RPMI7951 (cell line): ENCODE data around the gene PARS2. TPM values are rescaled to one million over a fixed set of nuclear protein-coding genes. Genes with fewer than 3 reads are reported as not detected.

ENCODE experiments used
- DNase-seq: peaks from one replicate; pipeline ENCODE4 v3.0.0-alpha.2; 2012; ENCODE audit warnings: low read depth
- total RNA-seq: library from RNA; depleted of rRNA; stranded (reverse); fragments of >200 nt; shearing (Covaris generic); gene quantifications from 2 replicates; pipeline ENCODE4 v1.2.3, GENCODE V29; 2014

The PARS2 gene
- total RNA-seq, 1 experiment from 2014 or later, result 6.4 TPM

DNA sequence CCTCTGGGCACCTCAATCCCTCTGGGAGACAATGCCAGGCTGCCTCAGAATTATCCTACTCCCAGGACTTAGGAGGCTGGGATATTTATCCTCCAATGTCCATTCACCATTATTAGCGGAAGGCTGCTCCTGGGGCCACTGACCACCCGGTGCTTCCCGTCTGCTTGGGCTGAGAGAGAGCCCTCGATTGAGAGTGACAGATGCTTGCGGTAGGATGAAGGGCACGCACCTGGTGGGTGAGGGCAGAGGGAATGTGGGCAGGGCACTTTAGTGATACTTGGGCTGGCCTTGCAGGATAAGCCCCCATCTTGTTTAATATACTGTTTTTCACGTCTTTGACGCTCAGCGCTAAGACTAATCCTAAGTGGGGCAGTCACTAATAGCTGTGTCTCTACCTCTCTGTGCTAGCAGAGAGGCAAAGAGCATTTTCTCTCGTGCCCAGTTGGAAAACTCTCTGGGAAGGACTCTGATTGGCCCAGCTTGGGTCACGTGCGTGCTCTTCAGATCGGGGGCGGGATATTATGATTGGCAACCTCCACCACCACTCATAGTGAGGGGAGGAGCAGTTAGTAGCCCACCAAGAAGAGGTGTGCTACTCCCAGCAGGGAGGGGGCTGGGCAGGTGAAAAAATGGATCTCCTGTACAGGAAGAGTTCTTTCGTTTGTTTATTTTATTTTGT, 10.6 kb upstream of the PARS2 start:
- DNase-seq, result peak; percentile 36

DNA sequence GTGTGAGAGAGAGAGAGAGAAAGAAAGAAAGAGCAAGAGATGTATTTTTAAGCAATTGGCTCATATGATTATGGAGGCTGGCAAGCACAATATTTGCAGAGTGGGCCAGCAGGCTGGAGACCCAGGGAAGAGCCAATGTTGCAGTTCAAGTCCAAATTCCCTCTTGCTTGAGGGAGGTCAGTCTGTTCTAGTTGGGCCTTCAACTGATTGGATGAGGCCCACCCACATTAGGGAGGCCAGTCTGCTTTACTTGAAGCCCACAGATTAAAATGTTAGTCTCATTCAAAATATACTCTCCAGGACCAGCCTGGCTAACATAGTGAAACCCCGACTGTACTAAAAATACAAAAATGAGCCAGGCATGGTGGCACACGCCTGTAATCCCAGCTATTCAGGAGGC, 8.6 kb upstream of the PARS2 start:
- DNase-seq, result no peak

DNA sequence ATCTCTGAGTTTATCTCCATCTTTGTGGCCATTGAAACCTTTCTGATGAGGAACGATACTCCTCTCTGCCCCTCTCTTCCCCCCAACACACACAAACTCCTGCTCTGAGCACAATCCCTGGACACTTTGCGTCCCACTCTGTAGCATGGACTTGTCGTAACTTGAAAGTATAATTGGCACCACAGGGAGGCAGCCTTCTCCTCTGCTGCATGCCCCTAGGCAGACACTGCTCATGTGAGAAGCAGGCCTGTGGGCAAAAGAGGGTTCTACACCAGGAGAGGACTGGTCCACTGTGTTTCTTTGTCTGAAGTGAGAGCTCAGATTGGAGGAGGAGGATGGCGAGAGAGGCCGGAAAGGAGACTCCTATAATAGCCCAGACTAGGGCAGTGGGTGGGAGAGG, 3.8 kb upstream of the PARS2 start:
- no peak for DNase-seq

DNA sequence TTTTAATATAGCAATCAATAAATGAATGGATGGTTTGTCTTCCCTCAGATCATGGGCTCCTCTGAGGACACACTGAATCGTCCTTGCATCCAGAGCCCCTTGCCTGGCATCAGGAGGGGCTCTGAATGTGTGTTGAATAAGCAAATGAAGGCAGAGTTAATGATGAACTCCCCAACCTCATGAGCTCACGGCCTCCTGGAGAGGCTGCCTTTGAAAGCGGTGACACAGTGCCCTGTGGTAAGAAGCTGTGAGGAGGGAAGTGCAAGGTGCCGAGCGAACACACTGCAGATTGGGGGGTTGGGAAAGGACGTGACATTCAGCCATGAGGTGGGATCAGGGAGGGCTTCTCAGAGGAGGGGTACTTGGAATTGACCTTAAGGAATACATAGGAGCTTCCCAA, 3.2 kb upstream of the PARS2 start:
- DNase-seq, result no peak

DNA sequence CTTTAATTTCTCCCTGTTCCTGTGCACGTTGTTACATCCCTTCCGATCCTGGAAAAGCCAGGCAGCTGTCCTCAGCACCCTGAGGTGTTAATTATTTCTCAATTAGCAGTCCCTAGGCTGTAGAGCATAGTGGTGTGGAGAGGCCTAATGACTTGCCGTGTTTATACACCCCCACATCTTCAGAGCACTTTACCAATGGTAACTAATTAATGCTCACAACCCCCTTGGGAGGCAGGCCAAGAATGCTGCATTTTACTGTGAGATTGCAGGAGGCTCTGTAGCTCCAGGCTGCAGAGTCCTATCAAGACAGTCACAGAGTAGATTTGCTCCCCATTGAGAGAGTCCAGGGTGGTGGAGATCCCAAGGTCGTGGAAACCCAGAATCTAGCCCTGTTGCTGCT, 2.4 kb upstream of the PARS2 start:
- no peak for DNase-seq

DNA sequence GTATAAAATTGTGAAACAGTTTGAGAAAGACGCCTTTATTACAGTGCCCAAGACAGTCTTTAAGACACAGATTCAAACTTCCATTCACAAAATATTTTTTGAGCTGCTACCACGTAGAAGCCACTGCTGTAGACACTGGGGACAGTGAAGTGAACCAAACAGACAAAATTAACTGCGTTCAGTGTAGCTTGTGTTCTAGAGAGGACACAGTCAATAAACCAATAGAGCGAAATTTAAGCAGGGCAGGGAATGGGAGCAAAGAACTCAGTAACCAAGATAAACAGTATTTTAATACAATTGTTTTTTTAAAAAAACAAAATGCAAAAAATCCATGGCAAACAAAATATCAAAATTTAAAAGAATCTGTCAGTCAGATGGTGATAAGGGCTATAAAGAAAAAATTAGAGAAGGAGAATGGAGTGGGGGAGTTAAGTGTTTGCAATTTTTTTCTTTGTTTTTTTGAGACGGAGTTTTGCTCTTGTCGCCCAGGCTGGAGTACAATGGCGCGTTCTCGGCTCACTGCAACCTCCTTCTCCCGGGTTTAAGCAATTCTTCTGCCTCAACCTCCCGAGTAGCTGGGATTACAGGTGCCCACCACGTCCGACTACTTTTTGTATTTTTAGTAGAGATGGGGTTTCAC, 719 bp upstream of the PARS2 start:
- no peak for DNase-seq

DNA sequence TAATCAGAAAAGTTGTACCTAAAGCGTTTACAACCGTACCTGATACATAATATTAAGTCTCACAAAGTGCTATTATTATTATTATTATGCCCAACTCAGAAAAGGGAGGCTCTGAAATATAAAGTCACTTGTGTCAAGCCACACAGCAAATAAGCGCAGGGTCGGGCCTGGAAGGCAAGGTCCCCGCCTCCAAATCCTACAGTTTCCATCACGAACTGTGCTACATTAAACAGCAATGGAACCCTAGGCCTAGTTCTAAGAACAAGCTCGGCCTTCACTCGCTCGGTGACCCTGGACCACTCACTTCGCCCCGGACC, 549 bp downstream of the PARS2 start:
- peak; percentile 4 for DNase-seq

DNA sequence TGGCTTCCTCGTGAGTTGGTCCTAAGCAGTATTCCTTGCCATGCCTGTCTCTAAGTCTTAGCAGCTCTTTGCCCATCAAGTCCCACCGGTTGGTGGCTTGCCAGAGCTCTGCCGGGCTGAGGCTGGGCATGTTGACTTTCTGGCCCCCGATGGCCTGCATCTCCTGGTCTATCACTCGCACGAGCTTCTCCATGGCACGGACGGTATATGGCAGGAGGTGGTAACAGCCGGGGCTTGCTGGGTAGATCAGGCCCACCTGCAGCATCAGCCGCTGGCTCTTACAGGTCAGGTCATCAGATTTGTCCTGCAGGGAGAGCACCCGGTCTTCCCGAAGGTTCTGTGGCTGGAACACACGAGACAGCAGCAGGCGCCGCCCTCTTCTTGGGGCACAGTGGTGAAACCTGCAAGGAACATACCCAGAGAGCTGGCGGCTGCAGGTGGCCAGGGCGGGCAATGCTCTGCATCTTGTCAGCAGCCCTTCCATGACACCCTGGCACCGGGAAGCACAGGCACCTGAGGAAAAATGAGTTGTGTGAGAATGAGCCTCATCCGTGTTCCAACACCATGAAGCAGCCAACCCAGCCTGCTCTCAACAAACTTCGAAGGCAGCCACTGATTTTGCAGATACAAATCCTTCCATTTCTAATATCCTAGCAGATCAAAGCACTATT, 5.5 kb downstream of the PARS2 start:
- no peak for DNase-seq

DNA sequence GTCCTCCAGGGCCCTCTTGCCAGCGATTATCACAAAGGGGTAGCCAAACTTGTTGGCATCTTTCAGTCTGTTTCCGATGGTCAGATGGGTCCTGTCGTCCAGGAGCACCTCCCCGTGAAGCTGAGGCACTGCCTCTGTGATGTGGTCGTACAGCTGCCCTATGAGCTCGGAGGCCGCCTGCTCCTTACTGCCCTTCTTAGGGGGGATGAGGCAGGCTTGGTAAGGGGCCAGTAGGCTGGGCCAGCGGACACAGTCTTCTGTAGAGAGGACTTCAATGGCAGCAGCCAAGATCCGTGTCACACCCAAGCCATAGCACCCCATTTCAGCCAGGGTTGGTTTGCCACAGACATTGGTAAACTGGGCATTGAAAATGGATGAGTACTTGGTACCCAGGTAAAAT, 6.5 kb downstream of the PARS2 start:
- no peak for DNase-seq

DNA sequence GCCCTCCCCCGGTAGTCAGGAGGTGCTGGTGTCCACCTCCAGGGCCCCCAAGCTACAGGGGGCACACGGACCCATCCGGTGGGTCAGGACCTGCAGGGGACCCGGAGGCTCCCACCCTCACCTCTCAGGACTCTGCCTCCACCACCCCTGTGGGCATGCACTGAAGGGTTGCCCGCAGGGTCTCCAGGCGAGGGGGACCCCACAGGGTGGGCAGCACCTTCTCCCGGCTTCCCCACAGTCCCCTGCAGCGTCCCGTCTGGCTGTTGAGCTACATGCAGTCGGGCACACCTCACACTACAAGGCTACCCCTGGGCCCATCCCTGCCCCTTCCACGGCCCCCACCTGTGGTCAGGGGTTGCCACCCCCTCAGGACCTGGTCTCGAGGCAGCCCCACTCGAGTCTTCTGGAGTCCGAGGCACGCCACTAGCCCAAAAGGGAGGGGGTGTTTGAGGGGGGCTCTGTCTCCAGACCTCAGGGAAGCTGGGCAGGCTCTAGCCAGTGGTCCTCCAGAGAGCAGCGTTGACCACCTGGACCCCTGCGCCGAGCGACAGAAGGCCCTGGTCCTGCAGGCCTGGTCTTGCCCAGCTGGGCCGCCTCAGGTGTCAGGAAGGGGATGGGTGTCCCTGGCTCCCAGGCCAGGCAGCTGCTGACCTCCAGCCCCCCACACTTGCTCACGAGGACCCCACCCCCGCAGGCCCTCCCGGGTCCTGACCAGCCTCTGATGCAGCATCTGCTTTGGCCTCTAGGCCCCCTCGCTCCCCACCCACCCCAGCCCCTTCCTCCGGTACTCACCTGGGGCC, 9.6 kb downstream of the PARS2 start:
- DNase-seq, result no peak

DNA sequence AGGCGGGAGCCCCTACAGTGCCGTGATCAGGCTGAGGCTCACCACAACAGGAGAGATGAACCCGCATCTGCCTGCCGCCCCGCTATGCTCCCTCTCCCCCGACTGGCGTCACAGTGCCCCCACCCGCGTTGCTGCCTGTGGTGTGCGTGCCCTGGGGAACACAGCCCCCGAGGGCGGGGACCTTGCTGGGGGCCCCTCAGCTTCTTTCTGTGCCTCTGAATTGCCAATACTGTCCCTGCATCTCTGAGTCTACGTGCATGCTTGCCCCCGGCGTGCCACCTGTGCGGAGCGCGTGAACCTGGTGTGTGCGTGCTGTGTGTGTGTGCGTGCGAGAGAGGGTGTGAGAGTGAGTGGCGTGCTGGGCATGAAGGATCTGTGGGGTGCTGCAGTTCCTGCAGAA, 10.3 kb downstream of the PARS2 start:
- no peak for DNase-seq

DNA sequence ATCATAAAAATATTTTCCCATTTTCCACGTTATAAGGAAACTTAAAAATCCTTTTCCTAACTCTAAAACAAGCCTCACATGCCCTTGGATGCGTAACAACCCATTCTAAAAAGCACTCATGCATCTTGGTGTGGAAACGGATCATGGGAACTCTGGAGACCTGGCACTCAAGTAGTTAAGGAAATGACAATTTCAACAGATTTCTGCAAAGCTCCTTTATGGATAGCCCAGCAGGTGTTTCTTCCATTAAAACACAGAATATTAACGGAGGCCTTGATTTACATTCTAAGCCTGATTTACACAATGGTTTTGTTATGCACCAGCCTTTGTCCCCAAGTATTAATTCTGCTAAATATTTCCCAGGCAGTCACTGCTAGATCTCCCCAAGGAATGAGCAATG, 12.9 kb downstream of the PARS2 start:
- DNase-seq, result no peak

DNA sequence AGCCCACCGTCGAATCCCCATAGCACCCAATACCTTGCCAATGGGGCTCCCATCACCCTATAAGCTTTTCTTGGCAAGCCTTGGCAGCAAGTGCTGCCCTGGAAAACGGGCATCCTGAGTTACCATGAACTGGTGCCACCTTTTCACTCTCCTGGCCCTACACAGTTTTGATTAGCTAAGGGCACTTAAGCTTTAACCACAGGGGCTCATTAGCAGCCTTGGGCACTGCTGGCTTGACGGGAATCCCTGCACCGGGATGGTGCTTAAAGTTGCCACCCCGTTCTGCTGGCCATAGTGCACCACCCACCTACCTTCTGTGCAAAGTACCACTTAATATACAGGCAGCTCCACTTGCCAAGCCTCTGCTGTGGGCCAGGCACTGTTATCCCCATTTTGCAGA, 13.7 kb downstream of the PARS2 start:
- DNase-seq, result no peak

DNA sequence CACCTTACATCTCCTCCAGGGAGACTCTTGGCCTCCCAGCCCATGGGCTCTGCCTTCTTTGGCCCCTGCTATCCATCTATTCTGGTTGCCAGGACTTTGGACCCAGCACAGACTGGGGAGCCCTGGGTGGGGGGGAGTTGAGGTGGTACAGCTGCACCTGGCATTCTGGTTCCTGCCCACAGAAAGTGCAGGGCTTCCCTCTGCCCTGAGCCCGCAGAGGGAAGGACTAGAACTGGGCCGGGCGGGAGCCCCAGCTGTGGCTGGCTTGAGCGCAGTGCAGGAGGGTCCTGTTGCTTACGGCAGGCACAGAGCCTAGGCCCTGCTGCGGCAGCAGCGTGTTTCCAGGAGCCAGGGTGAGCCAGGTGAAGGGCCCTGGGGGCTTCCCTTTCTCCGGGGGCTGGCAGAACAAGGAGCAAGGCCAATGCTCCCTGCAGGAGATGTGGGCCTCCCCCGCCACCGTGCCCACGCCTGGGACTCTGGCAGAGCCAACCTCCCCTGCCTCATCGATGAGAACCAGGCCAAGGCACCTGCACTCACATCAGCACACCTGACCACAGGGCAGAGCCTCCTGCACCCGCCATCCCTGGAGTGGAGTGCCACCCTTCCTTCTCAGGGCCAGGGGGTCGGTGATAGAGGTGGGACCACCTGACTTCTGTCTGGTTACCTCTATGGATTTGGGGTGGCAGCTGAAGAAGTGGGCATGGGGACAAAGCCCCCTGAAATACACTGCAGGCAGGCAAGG, 16.1 kb downstream of the PARS2 start:
- no peak for DNase-seq

DNA sequence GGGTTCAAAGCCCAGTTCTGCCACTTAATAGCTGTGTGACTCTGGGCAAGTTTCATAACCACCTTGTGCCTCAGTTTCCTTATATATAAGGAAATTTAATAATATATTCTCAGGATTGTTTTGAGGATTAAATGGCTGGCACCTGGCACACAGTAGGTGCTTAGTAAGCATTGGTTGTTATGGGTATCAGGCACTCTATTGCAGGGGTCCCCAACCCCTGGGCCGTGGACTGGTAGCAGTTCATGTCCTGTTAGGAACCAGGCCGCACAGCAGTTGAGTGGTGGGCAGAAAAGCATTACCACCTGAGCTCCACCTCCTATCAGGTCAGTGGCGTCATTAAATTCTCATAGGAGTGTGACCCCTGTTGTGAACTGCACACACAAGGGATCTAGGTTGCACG, 18.5 kb downstream of the PARS2 start:
- DNase-seq, result no peak

DNA sequence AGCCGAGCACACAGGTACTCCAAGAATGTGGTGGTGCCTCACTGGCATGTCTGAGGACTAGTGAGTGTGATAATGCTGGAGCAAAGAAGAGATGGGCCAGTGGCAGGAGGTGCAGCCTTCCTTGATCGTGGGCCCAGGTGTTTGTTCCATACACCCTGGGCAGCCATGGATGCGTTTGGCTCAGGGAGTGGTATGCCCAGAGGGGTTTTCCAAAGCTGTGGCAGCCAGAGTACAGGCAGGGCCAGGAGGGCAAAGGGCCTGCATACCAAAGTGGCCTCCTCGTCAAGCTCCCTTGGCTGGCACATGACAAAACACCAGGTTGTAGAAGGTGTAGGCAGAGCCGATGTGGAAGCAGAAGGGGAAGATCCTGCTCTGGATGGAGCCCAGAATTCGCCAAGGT, 19.0 kb downstream of the PARS2 start:
- no peak for DNase-seq

DNA sequence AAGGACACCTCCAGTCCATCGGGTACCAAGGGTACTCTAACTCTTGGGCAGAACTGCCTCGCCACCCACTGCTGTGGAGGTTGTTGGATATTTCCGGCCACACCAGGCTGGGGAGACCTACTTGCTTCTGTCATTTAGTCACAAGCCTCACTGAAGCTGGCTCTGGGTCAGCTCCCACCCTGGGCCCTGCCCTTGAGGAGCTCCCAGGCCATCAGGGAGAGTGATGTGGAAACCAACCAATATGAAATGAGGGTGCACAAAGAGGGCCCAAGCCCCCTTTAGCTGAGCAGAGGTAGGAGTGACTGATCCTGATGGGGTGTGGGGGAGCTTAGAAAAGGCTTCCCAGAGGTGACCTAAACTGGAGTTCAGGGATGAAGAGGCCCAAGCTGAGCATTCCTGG, 19.6 kb downstream of the PARS2 start:
- no peak for DNase-seq

DNA sequence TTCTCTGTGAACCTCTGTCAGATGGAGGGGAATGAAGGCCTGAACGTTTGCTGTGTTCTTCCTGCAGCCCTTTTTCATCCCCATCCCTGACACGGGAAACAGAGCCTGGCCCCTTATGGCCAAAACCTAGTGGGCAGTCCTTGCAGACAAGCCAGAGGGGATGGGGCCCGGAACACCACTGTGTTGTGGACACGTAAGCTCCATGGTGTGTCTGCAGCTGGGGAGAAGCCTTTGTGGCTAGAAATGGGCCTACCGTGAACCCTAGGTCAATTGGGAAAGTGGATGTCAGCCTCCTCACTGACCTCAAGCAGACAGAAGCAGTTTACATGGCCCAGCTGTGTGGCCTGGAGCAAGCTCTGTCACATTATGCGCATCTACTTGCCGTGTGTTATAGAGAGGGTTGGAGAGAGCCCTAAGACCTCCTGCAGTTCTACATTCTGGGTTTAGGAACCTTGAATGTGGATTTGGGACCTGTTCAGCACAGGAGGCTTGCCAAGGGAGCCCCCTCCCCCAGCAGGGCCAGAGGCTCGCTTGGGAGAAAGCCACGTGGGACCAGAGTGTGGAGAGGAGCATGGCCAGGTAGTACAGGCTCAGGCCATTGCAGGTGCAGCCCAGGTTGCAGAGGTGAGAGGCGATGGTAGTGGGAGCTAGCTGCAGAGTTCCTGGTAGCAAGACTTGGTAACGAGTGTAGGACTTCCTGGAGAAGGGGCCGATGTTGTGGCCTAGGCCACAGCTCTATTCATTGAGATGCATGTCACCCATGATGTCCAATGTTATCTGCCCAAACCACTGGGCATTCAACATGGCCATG, 20.7 kb downstream of the PARS2 start:
- no peak for DNase-seq

DNA sequence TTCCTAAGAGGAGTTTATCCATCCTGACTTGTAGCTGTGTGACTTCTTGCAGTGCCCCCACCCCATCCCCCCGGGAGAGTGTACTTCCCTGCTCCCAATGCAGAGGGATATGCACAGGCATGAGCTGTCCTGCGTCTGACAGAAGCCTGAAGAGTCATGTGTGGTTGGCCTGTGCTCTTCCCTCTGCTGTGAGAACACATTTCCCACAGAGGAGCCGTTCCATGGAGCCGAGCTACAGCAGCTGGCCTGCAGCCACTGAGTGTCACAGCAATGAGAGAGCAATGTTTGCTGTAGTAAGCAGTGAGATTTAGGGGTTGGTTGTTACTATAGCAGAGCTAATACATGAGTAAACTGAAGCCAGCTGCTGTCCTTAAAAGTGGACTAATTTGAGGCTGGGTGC, 22.0 kb downstream of the PARS2 start:
- no peak for DNase-seq

DNA sequence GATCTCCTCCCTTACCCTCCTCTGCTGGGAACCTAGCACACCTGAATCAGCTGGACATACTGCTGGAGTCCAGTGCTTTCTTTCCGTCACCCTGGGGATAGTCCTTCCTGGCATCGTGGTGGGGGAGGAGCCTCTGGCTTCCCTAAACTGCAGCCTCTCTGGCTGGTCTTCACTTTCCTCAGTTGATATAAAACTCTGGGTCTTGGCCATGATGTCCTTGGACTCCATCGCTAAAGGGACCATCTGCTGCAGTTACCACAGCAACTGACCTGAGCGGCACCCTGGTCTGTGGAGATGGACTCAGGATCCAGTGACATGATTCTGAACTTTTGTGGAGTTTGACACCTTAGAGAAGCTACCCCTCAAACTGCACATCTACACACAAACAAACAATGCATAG, 22.8 kb downstream of the PARS2 start:
- DNase-seq, result no peak

DNA sequence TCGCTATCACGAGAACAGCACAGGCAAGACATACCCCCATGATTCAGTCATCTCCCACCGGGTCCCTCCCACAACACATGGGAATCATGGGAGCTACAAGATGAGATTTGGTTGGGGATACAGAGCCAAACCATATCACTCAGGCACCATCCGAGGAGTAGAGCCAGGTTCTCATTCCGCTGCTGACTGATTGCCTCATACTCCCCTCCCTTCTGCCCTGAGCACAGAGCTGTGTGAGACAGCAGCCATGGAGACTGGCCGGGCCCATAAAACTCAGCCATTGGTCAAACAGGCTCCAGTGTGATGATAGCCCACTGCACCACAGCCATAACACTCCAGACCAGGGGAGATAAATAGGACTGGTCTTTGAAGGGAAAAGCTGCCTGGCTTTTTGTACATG, 26.1 kb downstream of the PARS2 start:
- DNase-seq, result no peak
